HEK293T (cell line): Measurements from ENCODE around the gene DCBLD1.

Experiments
- FOXA1 ChIP-seq: fragments of 450-650 bp; IDR thresholded peaks from 2 replicates; pipeline ENCODE4 v1.6.1; 2016; ENCODE audit warnings: mild to moderate bottlenecking
- FOXK2 ChIP-seq: fragments of 450-650 bp; IDR thresholded peaks from 2 replicates; pipeline ENCODE4 v1.6.1; 2016; ENCODE audit warnings: mild to moderate bottlenecking
- NFRKB ChIP-seq: fragments of 450-650 bp; IDR thresholded peaks from 2 replicates; pipeline ENCODE4 v1.6.1; 2016; ENCODE audit warnings: mild to moderate bottlenecking, moderate library complexity
- SP1 ChIP-seq: fragments of 450-650 bp; IDR thresholded peaks from 2 replicates; pipeline ENCODE4 v1.6.1; 2017
- SUZ12 ChIP-seq: fragments of 450-650 bp; IDR thresholded peaks from 2 replicates; pipeline ENCODE4 v1.6.1; 2016; ENCODE audit warnings: mild to moderate bottlenecking
- TF ChIP-seq, protein P1 (sequence below): fragments of 450-650 bp; IDR thresholded peaks from 2 replicates; pipeline ENCODE4 v1.6.1; 2016

DNA sequence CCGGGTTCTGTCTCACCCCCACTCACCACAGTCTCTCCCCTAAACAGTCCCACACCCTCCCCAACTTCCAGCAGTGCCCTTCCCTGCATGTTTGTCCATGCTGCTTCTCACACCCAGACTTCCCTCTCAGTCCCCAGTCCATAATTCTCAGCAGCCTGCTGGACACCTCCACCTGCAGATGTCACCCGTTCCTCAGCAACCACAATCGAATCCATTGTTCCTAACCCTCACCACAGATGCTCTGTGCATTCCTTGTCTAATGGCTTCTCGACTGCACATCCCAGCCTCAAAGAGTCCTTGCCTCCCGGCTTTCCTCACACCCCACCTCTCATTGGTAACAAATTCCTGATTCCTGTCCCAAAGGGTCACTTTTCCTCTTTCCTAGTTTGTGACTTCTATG, 64.2 kb downstream of the DCBLD1 start:
- TF ChIP-seq FOXA1 (no peak), SUZ12 (no peak), FOXK2 (no peak), SP1 (no peak), NFRKB (no peak)
- TF ChIP-seq, protein P1, sequence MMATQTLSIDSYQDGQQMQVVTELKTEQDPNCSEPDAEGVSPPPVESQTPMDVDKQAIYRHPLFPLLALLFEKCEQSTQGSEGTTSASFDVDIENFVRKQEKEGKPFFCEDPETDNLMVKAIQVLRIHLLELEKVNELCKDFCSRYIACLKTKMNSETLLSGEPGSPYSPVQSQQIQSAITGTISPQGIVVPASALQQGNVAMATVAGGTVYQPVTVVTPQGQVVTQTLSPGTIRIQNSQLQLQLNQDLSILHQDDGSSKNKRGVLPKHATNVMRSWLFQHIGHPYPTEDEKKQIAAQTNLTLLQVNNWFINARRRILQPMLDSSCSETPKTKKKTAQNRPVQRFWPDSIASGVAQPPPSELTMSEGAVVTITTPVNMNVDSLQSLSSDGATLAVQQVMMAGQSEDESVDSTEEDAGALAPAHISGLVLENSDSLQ, result no peak
